Central memory CD4-positive, alpha-beta T cell (primary cell): ENCODE measurements around the gene AGXT2.
"Not testable (repeated sequence)": the region's sequence is repeated elsewhere in the genome, so short reads cannot be mapped to it uniquely, and the experiment has no call there.

ENCODE experiments used
- DNase-seq: peaks from one replicate; pipeline ENCODE4 v3.0.0; 2022

AGXT2 gene

GRCh38 chr5:35050541-35051126 lies 2.9 kb upstream of the AGXT2 start:
- no peak for DNase-seq

- DNase-seq: no peak
These were observed 1.2 kb upstream of the AGXT2 start for GRCh38 chr5:35048910-35049309.

DNA sequence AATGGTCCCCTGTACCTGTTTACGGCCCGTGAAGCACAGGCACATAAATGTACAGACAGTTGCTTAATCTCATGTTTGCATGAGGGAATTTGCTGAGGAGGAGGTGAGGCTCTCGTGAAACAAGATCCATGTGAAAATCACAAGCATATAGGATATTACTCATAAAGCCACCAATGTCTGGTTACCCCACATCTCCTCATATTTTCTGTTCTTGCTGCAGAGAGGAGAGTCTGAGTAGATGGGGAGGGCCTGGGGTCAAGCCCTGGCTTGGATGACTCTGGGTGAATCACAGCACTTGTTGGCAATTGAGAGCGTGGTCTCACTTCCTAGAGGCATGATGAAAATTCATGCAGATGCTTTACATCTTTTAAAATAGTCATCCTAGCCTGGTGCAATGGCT lies 975 bp downstream of the AGXT2 start:
- DNase-seq: no peak

DNA sequence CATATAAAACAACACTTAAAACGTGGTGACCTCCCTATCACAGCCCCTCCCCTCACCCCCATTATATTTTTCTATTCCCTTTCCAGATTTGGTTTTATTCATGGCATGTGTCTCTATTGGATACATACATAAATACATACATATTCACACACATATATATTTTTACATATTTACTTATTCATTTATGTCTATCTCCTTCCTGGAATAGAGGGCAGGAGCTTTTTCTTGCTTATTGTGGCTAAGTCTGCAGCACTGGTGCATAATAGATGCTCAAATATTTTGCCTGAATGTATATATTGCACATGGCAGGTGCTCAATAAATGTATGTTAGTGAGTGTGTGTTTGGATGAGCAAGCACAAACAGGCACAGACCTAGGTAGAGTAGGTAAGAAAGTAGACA lies 2.5 kb downstream of the AGXT2 start:
- DNase-seq: no peak

DNA sequence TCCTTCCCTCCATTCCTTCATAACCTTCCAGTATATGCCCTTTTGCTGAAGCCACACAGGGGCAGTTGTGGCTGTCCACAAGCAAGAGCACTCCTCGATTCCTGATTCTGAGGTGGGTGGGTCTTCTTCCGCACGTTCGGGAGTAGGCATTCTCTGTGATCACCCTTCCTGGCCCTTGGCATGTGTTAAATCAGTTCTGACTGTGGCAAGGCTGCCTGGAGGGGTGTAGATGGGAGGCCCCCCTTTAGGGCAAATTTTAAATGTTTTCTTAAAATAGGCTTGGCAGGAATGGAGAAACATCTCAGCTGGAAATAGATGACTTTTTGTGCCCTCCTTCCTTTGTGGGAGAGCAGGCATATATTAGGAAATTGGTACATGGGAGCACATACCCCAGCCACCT lies 3.1 kb downstream of the AGXT2 start:
- DNase-seq: no peak

- no peak for DNase-seq
These were observed 5.0 kb downstream of the AGXT2 start for GRCh38 chr5:35042781-35043180.

- DNase-seq: no peak
These were observed 6.5 kb downstream of the AGXT2 start for GRCh38 chr5:35041261-35041660.

GRCh38 chr5:35038891-35039290 lies 8.9 kb downstream of the AGXT2 start:
- DNase-seq: no peak

- DNase-seq: no peak
These were observed 11.2 kb downstream of the AGXT2 start for GRCh38 chr5:35036536-35036935.

GRCh38 chr5:35035929-35036328 lies 11.8 kb downstream of the AGXT2 start:
- DNase-seq: not testable (repeated sequence)

DNA sequence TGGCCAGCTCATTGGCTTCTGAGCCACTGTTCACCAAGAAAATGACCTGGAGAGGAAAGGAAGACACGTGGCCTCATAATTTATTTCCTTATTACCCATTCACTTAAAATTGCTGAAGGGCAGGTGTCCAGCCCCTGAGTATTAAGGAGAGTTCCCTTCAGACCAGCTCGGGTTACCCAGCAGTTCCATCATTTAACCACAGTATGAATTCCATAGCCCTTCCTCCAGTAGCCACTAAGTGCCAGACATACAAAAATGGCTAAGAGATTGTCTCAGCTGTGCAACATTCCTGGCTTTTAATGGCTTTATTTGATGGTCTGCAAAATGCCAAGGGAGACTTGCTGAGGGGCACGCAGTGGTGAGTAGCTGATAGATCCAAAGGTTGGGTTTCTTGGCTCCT lies 12.5 kb downstream of the AGXT2 start:
- DNase-seq: no peak

DNA sequence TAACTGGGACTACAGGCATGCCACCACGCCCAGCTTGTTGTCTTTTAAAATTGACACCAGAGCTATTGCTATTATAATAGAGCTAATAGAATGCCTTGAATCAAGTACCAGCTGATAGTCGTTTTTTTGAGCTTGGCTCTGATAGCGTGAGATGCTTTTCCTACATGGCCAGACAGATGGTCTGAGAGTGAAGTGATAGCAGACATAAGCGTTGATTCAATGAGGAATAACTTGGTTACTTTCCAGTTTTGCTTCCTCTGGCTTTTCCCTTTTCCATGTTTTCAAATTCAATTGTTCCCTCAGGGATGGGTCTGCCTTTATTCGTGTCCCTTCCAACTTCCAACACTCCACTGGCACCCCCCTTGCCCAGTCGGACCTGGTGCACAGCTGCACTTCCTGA lies 15.4 kb downstream of the AGXT2 start:
- DNase-seq: no peak

GRCh38 chr5:35031276-35031675 lies 16.5 kb downstream of the AGXT2 start:
- DNase-seq: no peak

DNA sequence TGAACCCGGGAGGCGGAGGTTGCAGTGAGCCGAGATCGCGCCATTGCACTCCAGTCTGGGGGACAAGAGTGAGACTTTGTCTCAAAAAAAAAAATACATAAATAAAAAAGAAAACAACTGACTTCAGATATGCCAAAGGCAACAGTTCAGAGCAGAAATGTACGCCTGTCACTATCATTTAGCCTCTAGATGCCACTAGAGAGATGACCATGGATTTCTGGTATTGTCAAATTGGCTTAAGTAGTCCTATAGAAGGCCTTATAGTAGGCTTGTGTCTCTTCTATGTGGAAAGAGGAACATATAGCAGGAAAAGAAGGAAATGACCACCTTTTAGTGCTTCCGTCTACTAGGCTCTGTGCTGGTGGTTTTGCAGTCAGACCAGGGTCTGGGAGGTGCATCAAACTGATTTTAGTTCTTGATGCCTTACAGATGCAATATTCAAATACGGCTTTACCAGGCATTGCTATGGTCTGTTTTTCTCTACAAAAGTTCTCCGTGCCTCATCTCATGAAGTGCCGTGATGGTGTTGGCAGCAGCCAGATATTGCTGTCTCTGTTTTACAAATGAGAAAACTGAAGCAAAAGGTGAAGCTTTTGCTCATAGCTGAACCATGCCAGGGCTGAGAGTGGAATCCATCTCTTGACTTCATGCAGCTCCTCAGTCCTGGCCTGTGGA lies 17.2 kb downstream of the AGXT2 start:
- DNase-seq: no peak

GRCh38 chr5:35029333-35029732 lies 18.4 kb downstream of the AGXT2 start:
- no peak for DNase-seq

GRCh38 chr5:35026941-35027340 lies 20.8 kb downstream of the AGXT2 start:
- no peak for DNase-seq

DNA sequence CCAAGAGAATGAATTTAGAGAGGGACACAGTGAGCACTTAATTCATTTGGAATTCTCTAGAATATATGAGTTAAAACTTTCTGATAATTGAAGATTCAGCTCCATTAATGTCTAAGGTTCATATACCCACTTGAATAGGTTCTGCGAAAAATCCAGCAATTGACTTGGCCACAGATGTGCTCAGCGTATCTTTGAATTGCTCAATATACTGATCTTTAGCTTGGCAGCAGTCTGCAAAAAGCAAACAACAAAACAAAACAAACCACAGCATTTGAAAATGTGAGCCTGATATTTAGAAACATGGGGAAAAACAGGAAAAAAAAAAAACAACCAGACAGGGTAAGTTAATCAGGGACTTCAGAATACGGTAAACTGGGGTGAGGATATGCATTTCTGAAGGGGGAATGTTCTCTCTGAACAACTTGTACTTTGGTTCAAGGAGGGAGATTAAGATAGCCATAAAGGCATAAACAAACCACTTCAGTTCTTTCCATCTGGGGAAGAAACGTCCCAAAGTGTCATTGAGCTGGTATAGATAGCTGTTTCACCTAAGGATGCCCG lies 21.4 kb downstream of the AGXT2 start:
- no peak for DNase-seq

DNA sequence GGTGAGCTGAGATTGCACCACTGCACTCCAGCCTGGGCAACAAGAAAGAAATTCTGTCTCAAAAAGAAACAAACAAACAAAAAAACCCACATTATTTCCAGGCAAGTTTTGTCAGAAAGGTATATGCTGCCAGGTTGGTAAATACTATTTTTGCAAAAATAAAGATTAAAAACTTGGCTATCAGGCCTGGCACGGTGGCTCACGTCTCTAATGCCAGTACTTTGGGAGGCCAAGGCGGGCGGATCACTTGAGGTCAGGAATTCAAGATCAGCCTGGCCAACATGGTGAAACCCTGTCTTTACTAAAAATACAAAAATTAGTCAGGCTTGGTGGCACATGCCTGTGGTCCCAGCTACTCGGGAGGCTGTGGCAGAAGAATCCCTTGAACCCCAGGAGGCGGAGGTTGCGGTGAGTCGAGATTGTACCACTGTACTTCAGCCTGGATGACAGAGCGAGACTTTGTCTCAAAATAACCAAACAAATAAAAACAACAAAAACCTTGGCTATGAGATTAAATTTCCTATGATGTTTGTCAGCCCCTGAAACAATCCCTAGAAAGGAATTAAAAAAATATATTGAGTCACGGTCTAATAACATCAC lies 22.7 kb downstream of the AGXT2 start:
- DNase-seq: no peak

DNA sequence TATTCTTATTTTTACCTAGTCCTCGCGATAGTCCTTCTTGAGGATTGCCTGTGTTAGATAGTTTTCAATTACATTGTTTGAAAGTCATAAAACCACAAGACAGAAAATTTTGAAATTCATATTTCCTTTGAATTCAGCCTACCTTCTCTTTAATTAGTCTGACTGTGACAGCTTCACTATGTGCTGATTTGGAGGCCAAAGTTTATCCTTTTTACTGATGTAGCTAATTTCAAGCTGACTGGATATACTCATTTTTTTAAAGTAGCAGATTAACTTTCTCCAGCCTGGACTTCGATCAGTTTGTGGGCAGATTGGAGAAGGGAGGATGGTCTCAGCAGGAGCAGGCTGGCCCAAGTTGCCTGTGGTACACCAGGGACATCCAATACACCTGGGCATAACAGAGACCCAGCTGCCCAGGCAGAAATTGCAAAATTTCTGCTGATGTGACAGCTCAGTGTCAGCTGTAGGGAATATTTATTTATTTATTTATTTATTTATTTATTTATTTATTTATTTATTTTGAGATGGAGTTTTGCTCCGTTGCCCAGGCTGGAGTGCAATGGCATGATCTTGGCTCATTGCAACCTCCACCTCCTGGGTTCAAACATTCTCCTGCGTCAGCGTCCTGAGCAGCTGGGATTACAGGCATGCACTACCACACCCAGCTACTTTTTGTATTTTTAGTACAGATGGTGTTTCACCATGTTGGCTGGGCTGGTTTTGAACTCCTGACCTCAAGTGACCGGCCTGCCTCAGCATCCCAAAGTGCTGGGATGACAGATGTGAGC lies 24.2 kb downstream of the AGXT2 start:
- DNase-seq: no peak

GRCh38 chr5:35016174-35017051 lies 31.3 kb downstream of the AGXT2 start:
- DNase-seq: no peak

GRCh38 chr5:35015063-35015462 lies 32.7 kb downstream of the AGXT2 start:
- DNase-seq: no peak

- no peak for DNase-seq
These were observed 35.0 kb downstream of the AGXT2 start for GRCh38 chr5:35012796-35013195.
